Neutrophil (primary cell): ENCODE measurements around the gene DSCAML1.

Experiments
- H3K27ac ChIP-seq: fragments of 200-600 bp; sonication (generic); 2 replicates; pipeline ENCODE4 v1.5.1; 2016; ENCODE audit warnings: mild to moderate bottlenecking, moderate library complexity
- H3K27me3 ChIP-seq: fragments of 200-600 bp; sonication (generic); 2 replicates; pipeline ENCODE4 v1.6.0; 2016; ENCODE audit warnings: mild to moderate bottlenecking
- H3K36me3 ChIP-seq: fragments of 200-600 bp; sonication (generic); 2 replicates; pipeline ENCODE4 v1.5.1; 2017
- H3K4me1 ChIP-seq, 2 experiments: fragments of 200-600 bp in 1 of 2; sonication (generic) in 1 of 2; 1 replicate in 1 of 2; 2 replicates in 1 of 2; pipeline versions ENCODE4 v1.5.1 to v1.6.1; 2013 to 2016; ENCODE audit warnings: low read depth in 1 of 2, low read length in 1 of 2, mild to moderate bottlenecking in 1 of 2, moderate library complexity in 1 of 2; ENCODE audit not compliant: control insufficient read depth in 1 of 2, insufficient read depth in 1 of 2
- H3K4me3 ChIP-seq, 2 experiments: fragments of 200-600 bp in 1 of 2; sonication (generic) in 1 of 2; 1 replicate in 1 of 2; 2 replicates in 1 of 2; pipeline ENCODE4 v1.5.1; 2013 to 2016; ENCODE audit warnings: low read depth in 1 of 2, low read length in 1 of 2, mild to moderate bottlenecking in 1 of 2, moderate library complexity in 1 of 2
- H3K9me3 ChIP-seq: fragments of 200-600 bp; sonication (generic); 2 replicates; pipeline ENCODE4 v1.5.1; 2016
- CTCF ChIP-seq: fragments of 200-600 bp; sonication (generic); IDR thresholded peaks from 2 replicates; pipeline ENCODE4 v1.5.1; 2016; ENCODE audit warnings: antibody characterized with exemption

DSCAML1 gene

GRCh38 chr11:117803896-117804295 lies 6.9 kb upstream of the DSCAML1 start:
- H3K4me3 ChIP-seq = no peak overlapping the region
- H3K9me3 ChIP-seq = no peaks in the 10 kb centered on the region
- H3K27me3 ChIP-seq = peaks cover 62% of the 10 kb centered on the region
- TF ChIP-seq CTCF = no peak
- no peaks in the 10 kb centered on the region for H3K4me1 ChIP-seq
- H3K36me3 ChIP-seq = no peaks in the 10 kb centered on the region
- no peak overlapping the region for H3K27ac ChIP-seq

GRCh38 chr11:117799634-117800033 lies 2.6 kb upstream of the DSCAML1 start:
- no peak for TF ChIP-seq CTCF
- peaks cover 77% of the 10 kb centered on the region for H3K27me3 ChIP-seq

GRCh38 chr11:117796456-117796871 lies 552 bp downstream of the DSCAML1 start:
- Histone ChIP-seq H3K36me3 (no peaks in the 10 kb centered on the region), H3K27me3 (peaks cover 100% of the 10 kb centered on the region), H3K4me1 (no peaks in the 10 kb centered on the region), H3K9me3 (no peaks in the 10 kb centered on the region), H3K27ac (no peak overlapping the region), H3K4me3 (no peak overlapping the region)
- no peak for TF ChIP-seq CTCF

More at GRCh38 chr11:117799634-117800033, 2.6 kb upstream of the DSCAML1 start:
- no peaks in the 10 kb centered on the region for H3K9me3 ChIP-seq
- H3K27ac ChIP-seq = no peak overlapping the region
- no peak overlapping the region for H3K4me3 ChIP-seq
- H3K4me1 ChIP-seq = no peaks in the 10 kb centered on the region
- no peaks in the 10 kb centered on the region for H3K36me3 ChIP-seq

- H3K27me3 ChIP-seq = peaks cover 100% of the 10 kb centered on the region
- no peaks in the 10 kb centered on the region for H3K36me3 ChIP-seq
- no peak for TF ChIP-seq CTCF
- no peak overlapping the region for H3K27ac ChIP-seq
- H3K4me1 ChIP-seq = no peaks in the 10 kb centered on the region
- H3K4me3 ChIP-seq = no peak overlapping the region
- H3K9me3 ChIP-seq = no peaks in the 10 kb centered on the region
Measured at GRCh38 chr11:117795638-117796455, 1.2 kb downstream of the DSCAML1 start.

- Histone ChIP-seq H3K9me3 (no peaks in the 10 kb centered on the region), H3K4me3 (no peak overlapping the region), H3K27me3 (peaks cover 100% of the 10 kb centered on the region), H3K36me3 (no peaks in the 10 kb centered on the region), H3K4me1 (no peaks in the 10 kb centered on the region), H3K27ac (no peak overlapping the region)
- TF ChIP-seq CTCF = no peak
Measured at GRCh38 chr11:117794772-117795629, 2.0 kb downstream of the DSCAML1 start.
